Mesenchymal stem cell (in vitro differentiated cells and primary cell): ENCODE measurements around the gene KIF17.

Experiments
- DNase-seq: peaks from one replicate; pipeline ENCODE4 v3.0.0-alpha.2; 2013
- H2AFZ ChIP-seq: one replicate; pipeline ENCODE4 v1.6.1; 2013; ENCODE audit warnings: low read depth, mild to moderate bottlenecking, control low read depth, inconsistent platforms, low read length, moderate library complexity
- H2AK5ac ChIP-seq: 2 replicates; pipeline ENCODE4 v1.6.1; 2013; ENCODE audit warnings: low read length, moderate library complexity, mild to moderate bottlenecking, inconsistent platforms; ENCODE audit not compliant: severe bottlenecking
- H2BK120ac ChIP-seq: one replicate; pipeline ENCODE4 v1.6.1; 2013; ENCODE audit warnings: low read depth, mild to moderate bottlenecking, inconsistent platforms, low read length, moderate library complexity
- H2BK12ac ChIP-seq, 2 experiments: one replicate each; pipeline ENCODE4 v1.6.1; 2013; ENCODE audit warnings: inconsistent platforms in 2 of 2, low read length in 2 of 2, mild to moderate bottlenecking in 2 of 2, moderate library complexity in 2 of 2, control low read depth in 1 of 2
- H2BK15ac ChIP-seq: one replicate; pipeline ENCODE4 v1.6.1; 2013; ENCODE audit warnings: mild to moderate bottlenecking, low read depth, inconsistent platforms; ENCODE audit not compliant: poor library complexity, severe bottlenecking
- H2BK5ac ChIP-seq: 2 replicates; pipeline ENCODE4 v1.6.1; 2013; ENCODE audit warnings: low read depth, mild to moderate bottlenecking, low read length, control low read depth, inconsistent platforms; ENCODE audit not compliant: poor library complexity, severe bottlenecking
- H3K14ac ChIP-seq, 2 experiments: one replicate each; pipeline ENCODE4 v1.6.1; 2013; ENCODE audit warnings: inconsistent platforms in 2 of 2, low read length in 2 of 2, control low read depth in 1 of 2, mild to moderate bottlenecking in 1 of 2, moderate library complexity in 1 of 2
- H3K18ac ChIP-seq, 2 experiments: one replicate each; pipeline ENCODE4 v1.6.1; 2013; ENCODE audit warnings: inconsistent platforms in 2 of 2, low read length in 2 of 2, control low read depth in 1 of 2, low read depth in 1 of 2, mild to moderate bottlenecking in 1 of 2
- H3K23ac ChIP-seq, 2 experiments: one replicate each; pipeline ENCODE4 v1.6.1; 2013; ENCODE audit warnings: inconsistent platforms in 2 of 2, low read length in 2 of 2, mild to moderate bottlenecking in 2 of 2, moderate library complexity in 2 of 2, control low read depth in 1 of 2
- H3K27ac ChIP-seq: 2 replicates; pipeline ENCODE4 v1.5.1; 2013; ENCODE audit warnings: mild to moderate bottlenecking, moderate library complexity, low read length, control low read depth, inconsistent platforms; ENCODE audit not compliant: poor library complexity, severe bottlenecking
- H3K27me3 ChIP-seq, 2 experiments: 2 replicates each; pipeline versions ENCODE4 v1.6.1 to v1.7.0; 2013; ENCODE audit warnings: low read length in 2 of 2, mild to moderate bottlenecking in 2 of 2, moderate library complexity in 2 of 2, control low read depth in 1 of 2, inconsistent platforms in 1 of 2; ENCODE audit not compliant: control insufficient read depth in 1 of 2, insufficient read depth in 1 of 2
- H3K36me3 ChIP-seq, 2 experiments: 2 replicates each; pipeline versions ENCODE4 v1.6.1 to v1.7.0; 2013; ENCODE audit warnings: low read length in 2 of 2, control low read depth in 1 of 2, inconsistent platforms in 1 of 2, low read depth in 1 of 2, mild to moderate bottlenecking in 1 of 2; ENCODE audit not compliant: insufficient read depth in 2 of 2, control insufficient read depth in 1 of 2
- H3K4ac ChIP-seq, 2 experiments: one replicate each; pipeline ENCODE4 v1.6.1; 2013; ENCODE audit warnings: inconsistent platforms in 2 of 2, low read length in 2 of 2, mild to moderate bottlenecking in 2 of 2, moderate library complexity in 2 of 2, control low read depth in 1 of 2, low read depth in 1 of 2
- H3K4me1 ChIP-seq: 2 replicates; pipeline ENCODE4 v1.6.1; 2013; ENCODE audit warnings: low read depth, low read length, control low read depth; ENCODE audit not compliant: control insufficient read depth, insufficient read depth
- H3K4me2 ChIP-seq: 2 replicates; pipeline ENCODE4 v1.6.1; 2013; ENCODE audit warnings: low read length, mild to moderate bottlenecking, inconsistent platforms; ENCODE audit not compliant: poor library complexity, severe bottlenecking
- H3K4me3 ChIP-seq, 2 experiments: 2 replicates each; pipeline versions ENCODE4 v1.5.1 to v1.7.0; 2013; ENCODE audit warnings: low read length in 2 of 2, mild to moderate bottlenecking in 2 of 2, control low read depth in 1 of 2, low read depth in 1 of 2; ENCODE audit not compliant: insufficient read depth in 1 of 2
- H3K79me1 ChIP-seq: replicated peaks from 2 replicates; pipeline ENCODE4 v1.6.1; 2013; ENCODE audit warnings: mild to moderate bottlenecking, control low read depth, low read length, inconsistent platforms; ENCODE audit not compliant: poor library complexity, severe bottlenecking
- H3K9ac ChIP-seq: 2 replicates; pipeline ENCODE4 v1.7.0; 2013; ENCODE audit warnings: mild to moderate bottlenecking, low read length, moderate library complexity
- H3K9me3 ChIP-seq: 2 replicates; pipeline ENCODE4 v1.7.0; 2013; ENCODE audit warnings: mild to moderate bottlenecking, low read length; ENCODE audit not compliant: control insufficient read depth
- H4K8ac ChIP-seq: one replicate; pipeline ENCODE4 v1.6.1; 2013; ENCODE audit warnings: inconsistent platforms, mild to moderate bottlenecking, low read length, moderate library complexity
- H4K91ac ChIP-seq: one replicate; pipeline ENCODE4 v1.6.1; 2013; ENCODE audit warnings: mild to moderate bottlenecking, low read length, inconsistent platforms
- WGBS: methylation state at CpG from one replicate; pipeline ENCODE4 v1.1.7; 2013; ENCODE audit warnings: mixed read lengths; 5-methylcytosine and 5-hydroxymethylcytosine counted together

The KIF17 gene

GRCh38 chr1:20645414-20645813, 72.4 kb downstream of the KIF17 start:
- no peak overlapping the region for H3K27ac ChIP-seq
- H3K23ac ChIP-seq = no peak overlapping the region
- no peak overlapping the region for H2BK5ac ChIP-seq
- H4K91ac ChIP-seq = no peak overlapping the region
- no peak overlapping the region for H3K9ac ChIP-seq
- H3K79me1 ChIP-seq = peaks cover 10% of the 10 kb centered on the region
- peaks cover 1% of the 10 kb centered on the region for H3K4me1 ChIP-seq
- no peak overlapping the region for H4K8ac ChIP-seq
- H3K27me3 ChIP-seq = no peaks in the 10 kb centered on the region
- H3K36me3 ChIP-seq = peaks cover 71 to 86% of the 10 kb centered on the region in 2 experiments
- no peaks in the 10 kb centered on the region for H3K9me3 ChIP-seq
- 88% methylated on average over 14 of the region's 14 CpGs for WGBS
- H2AK5ac ChIP-seq = no peak overlapping the region
- H2BK120ac ChIP-seq = no peak overlapping the region
- DNase-seq = no peak
- H3K18ac ChIP-seq = no peak overlapping the region
- no peak overlapping the region for H2BK15ac ChIP-seq
- no peak overlapping the region for H3K4me2 ChIP-seq
- H3K14ac ChIP-seq = no peak overlapping the region
- H2BK12ac ChIP-seq = no peak overlapping the region
- no peak overlapping the region for H3K4ac ChIP-seq
- H2AFZ ChIP-seq = no peak overlapping the region
- H3K4me3 ChIP-seq = no peak overlapping the region

- no peak overlapping the region for H3K27ac ChIP-seq
- no peak overlapping the region for H2AFZ ChIP-seq
- H3K27me3 ChIP-seq = no peaks in the 10 kb centered on the region
- no peak overlapping the region for H2BK15ac ChIP-seq
- no peak overlapping the region for H3K23ac ChIP-seq
- WGBS = 95% methylated on average over 13 of the region's 13 CpGs
- no peak overlapping the region for H4K8ac ChIP-seq
- no peaks in the 10 kb centered on the region for H3K9me3 ChIP-seq
- no peak overlapping the region for H3K14ac ChIP-seq
- peaks cover 11% of the 10 kb centered on the region for H3K79me1 ChIP-seq
- no peak overlapping the region for H2AK5ac ChIP-seq
- no peak overlapping the region for H3K9ac ChIP-seq
- H3K4me2 ChIP-seq = no peak overlapping the region
- no peak overlapping the region for H3K4me3 ChIP-seq
- no peak overlapping the region for H2BK5ac ChIP-seq
- peaks cover 1% of the 10 kb centered on the region for H3K4me1 ChIP-seq
- no peak overlapping the region for H4K91ac ChIP-seq
- no peak for DNase-seq
- H3K36me3 ChIP-seq = peaks cover 71 to 84% of the 10 kb centered on the region in 2 experiments
- no peak overlapping the region for H3K4ac ChIP-seq
- H3K18ac ChIP-seq = no peak overlapping the region
- no peak overlapping the region for H2BK120ac ChIP-seq
- no peak overlapping the region for H2BK12ac ChIP-seq
Measured at GRCh38 chr1:20644416-20644815, 73.4 kb downstream of the KIF17 start.

- peaks cover 11% of the 10 kb centered on the region for H3K79me1 ChIP-seq
- WGBS = 83% methylated on average over 6 of the region's 6 CpGs
- no peak overlapping the region for H3K9ac ChIP-seq
- no peak overlapping the region for H2BK120ac ChIP-seq
- no peak overlapping the region for H3K4me3 ChIP-seq
- H3K36me3 ChIP-seq = peaks cover 70 to 84% of the 10 kb centered on the region in 2 experiments
- no peak overlapping the region for H3K23ac ChIP-seq
- H3K18ac ChIP-seq = no peak overlapping the region
- H3K14ac ChIP-seq = no peak overlapping the region
- H2AFZ ChIP-seq = no peak overlapping the region
- H4K8ac ChIP-seq = no peak overlapping the region
- H3K4me2 ChIP-seq = no peak overlapping the region
- no peak overlapping the region for H4K91ac ChIP-seq
- DNase-seq = no peak
- no peaks in the 10 kb centered on the region for H3K9me3 ChIP-seq
- no peak overlapping the region for H3K27ac ChIP-seq
- H3K4ac ChIP-seq = no peak overlapping the region
- H3K27me3 ChIP-seq = no peaks in the 10 kb centered on the region
- H2BK15ac ChIP-seq = no peak overlapping the region
- H2BK5ac ChIP-seq = no peak overlapping the region
- no peak overlapping the region for H2AK5ac ChIP-seq
- H3K4me1 ChIP-seq = peaks cover 1% of the 10 kb centered on the region
- no peak overlapping the region for H2BK12ac ChIP-seq
Measured at GRCh38 chr1:20643080-20643479, 74.7 kb downstream of the KIF17 start.

GRCh38 chr1:20641975-20642374, 75.8 kb downstream of the KIF17 start:
- no peak overlapping the region for H3K18ac ChIP-seq
- no peak overlapping the region for H3K4ac ChIP-seq
- no peak overlapping the region for H4K91ac ChIP-seq
- peak overlapping the region; percentile 28 for H4K8ac ChIP-seq
- no peak overlapping the region for H2BK15ac ChIP-seq
- no peak overlapping the region for H3K23ac ChIP-seq
- no peaks in the 10 kb centered on the region for H3K27me3 ChIP-seq
- no peak overlapping the region for H3K27ac ChIP-seq
- H3K36me3 ChIP-seq = peaks cover 75 to 89% of the 10 kb centered on the region in 2 experiments
- no peak overlapping the region for H3K14ac ChIP-seq
- H3K9me3 ChIP-seq = no peaks in the 10 kb centered on the region
- no peak overlapping the region for H2BK120ac ChIP-seq
- no peak overlapping the region for H2AFZ ChIP-seq
- no peak overlapping the region for H3K4me2 ChIP-seq
- no peak overlapping the region for H2AK5ac ChIP-seq
- H3K4me1 ChIP-seq = peaks cover 1% of the 10 kb centered on the region
- no peak overlapping the region for H2BK5ac ChIP-seq
- H3K79me1 ChIP-seq = peaks cover 14% of the 10 kb centered on the region
- H2BK12ac ChIP-seq = no peak overlapping the region
- 83% methylated on average over 9 of the region's 10 CpGs for WGBS
- H3K4me3 ChIP-seq = no peak overlapping the region
- no peak overlapping the region for H3K9ac ChIP-seq
- DNase-seq = no peak
